CD4-positive, CD25-positive, alpha-beta regulatory T cell (primary cell): ENCODE measurements around the gene COPE. TPM values are rescaled to one million over a fixed set of nuclear protein-coding genes. Genes with fewer than 3 reads are reported as not detected.
"Not testable (repeated sequence)": the region's sequence is repeated elsewhere in the genome, so short reads cannot be mapped to it uniquely, and the experiment has no call there.

ENCODE experiments used
- ATAC-seq, 2 donors: fragments of 150-1000 bp; cut with Tn5 transposase; one replicate each; pipeline ENCODE4 v1.10.0; 2021; ENCODE audit warnings: low read depth in 2 of 2, moderate number of reproducible peaks in 2 of 2, moderate library complexity in 1 of 2
- DNase-seq, 3 donors: peaks; one replicate each; pipeline versions ENCODE4 v3.0.0 to v3.0.0-alpha.2; 2012 to 2022; ENCODE audit warnings: mixed read lengths in 1 of 3
- H3K27ac ChIP-seq: one replicate; pipeline ENCODE4 v1.7.0; 2013; ENCODE audit warnings: mild to moderate bottlenecking, low read length; ENCODE audit not compliant: insufficient read depth, poor library complexity, severe bottlenecking
- H3K27me3 ChIP-seq: one replicate; pipeline ENCODE4 v1.7.0; 2013; ENCODE audit warnings: low read length; ENCODE audit not compliant: control insufficient read depth, insufficient read depth
- H3K36me3 ChIP-seq: one replicate; pipeline ENCODE4 v1.7.0; 2013; ENCODE audit warnings: mild to moderate bottlenecking, low read length, moderate library complexity; ENCODE audit not compliant: control insufficient read depth, insufficient read depth
- H3K4me1 ChIP-seq: 2 replicates; pipeline ENCODE4 v1.7.0; 2013; ENCODE audit warnings: mild to moderate bottlenecking, low read length; ENCODE audit not compliant: insufficient read depth, control insufficient read depth, poor library complexity, severe bottlenecking
- H3K4me3 ChIP-seq: one replicate; pipeline ENCODE4 v1.7.0; 2013; ENCODE audit warnings: low read depth, mild to moderate bottlenecking, low read length, moderate library complexity
- H3K9me3 ChIP-seq, 2 experiments: 1 replicate in 1 of 2; 2 replicates in 1 of 2; pipeline ENCODE4 v1.7.0; 2013; ENCODE audit warnings: low read length in 2 of 2, mild to moderate bottlenecking in 1 of 2, moderate library complexity in 1 of 2; ENCODE audit not compliant: control insufficient read depth in 2 of 2
- H3K27ac Mint-ChIP-seq, 3 donors: one replicate each; pipeline ENCODE4 v1.8.0; 2020 to 2022; ENCODE audit warnings: mild to moderate bottlenecking in 3 of 3, mixed read lengths in 3 of 3, moderate library complexity in 2 of 3
- H3K27me3 Mint-ChIP-seq: one replicate; pipeline ENCODE4 v1.8.0; 2022; ENCODE audit warnings: mild to moderate bottlenecking, mixed read lengths
- H3K36me3 Mint-ChIP-seq: one replicate; pipeline ENCODE4 v1.8.0; 2020; ENCODE audit warnings: mixed read lengths
- H3K4me1 Mint-ChIP-seq, 4 donors: one replicate each; pipeline ENCODE4 v1.8.0; 2020 to 2022; ENCODE audit warnings: mixed read lengths in 4 of 4, mild to moderate bottlenecking in 1 of 4
- H3K4me3 Mint-ChIP-seq, 4 donors: one replicate each; pipeline ENCODE4 v1.8.0; 2020 to 2022; ENCODE audit warnings: mild to moderate bottlenecking in 4 of 4, mixed read lengths in 4 of 4, moderate library complexity in 3 of 4
- H3K9me3 Mint-ChIP-seq, 7 donors: one replicate each; pipeline ENCODE4 v1.8.0; 2020 to 2022; ENCODE audit warnings: mixed read lengths in 7 of 7, mild to moderate bottlenecking in 3 of 7, moderate library complexity in 2 of 7
- polyA plus RNA-seq, 4 donors: library from polyadenylated mRNA; unstranded; fragments of 300-500 nt; fragmentation: Illumina TruSeq; gene quantifications; one replicate each; pipeline ENCODE4 v1.2.3, GENCODE V29; 2021
- total RNA-seq: library from RNA; stranded (reverse); gene quantifications from one replicate; pipeline ENCODE4 v1.2.3, GENCODE V29; 2022

COPE gene
- total and polyA plus RNA-seq, 5 donors from 2014 or later: 165 to 314 (median 253) TPM

DNA sequence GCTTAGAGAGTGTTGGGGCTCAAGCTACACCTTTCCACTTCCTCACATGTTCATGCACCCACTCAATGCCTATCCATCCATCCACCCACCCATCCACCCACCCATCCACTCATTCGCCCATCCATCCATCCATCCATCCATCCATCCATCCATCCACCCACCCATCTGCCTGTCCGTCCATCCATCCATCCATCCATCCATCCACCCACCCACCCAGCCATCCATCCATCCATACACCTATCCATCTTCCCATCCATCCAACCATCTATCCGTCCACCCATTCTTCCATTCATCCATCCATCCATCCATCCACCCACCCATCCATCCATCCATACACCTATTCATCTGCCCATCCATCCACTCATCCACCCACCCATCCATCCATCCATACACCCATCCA lies 34.9 kb upstream of the COPE start:
- Histone ChIP-seq H3K4me3 (no peak overlapping the region), H3K4me1 (no peaks in the 10 kb centered on the region), H3K9me3 (no peaks in the 10 kb centered on the region), H3K36me3 (no peaks in the 10 kb centered on the region), H3K27ac (no peak overlapping the region), H3K27me3 (no peaks in the 10 kb centered on the region)
- no peak for DNase-seq
- H3K4me1 Mint-ChIP-seq: no peaks in the 10 kb centered on the region
- H3K36me3 Mint-ChIP-seq: no peaks in the 10 kb centered on the region
- ATAC-seq: no peak
- H3K4me3 Mint-ChIP-seq: no peak overlapping the region
- peaks cover 0 to 5% (median 0%) of the 10 kb centered on the region in 7 donors for H3K9me3 Mint-ChIP-seq
- peak overlapping the region in 1 of 3 donors; percentile 63 for H3K27ac Mint-ChIP-seq
- no peaks in the 10 kb centered on the region for H3K27me3 Mint-ChIP-seq

DNA sequence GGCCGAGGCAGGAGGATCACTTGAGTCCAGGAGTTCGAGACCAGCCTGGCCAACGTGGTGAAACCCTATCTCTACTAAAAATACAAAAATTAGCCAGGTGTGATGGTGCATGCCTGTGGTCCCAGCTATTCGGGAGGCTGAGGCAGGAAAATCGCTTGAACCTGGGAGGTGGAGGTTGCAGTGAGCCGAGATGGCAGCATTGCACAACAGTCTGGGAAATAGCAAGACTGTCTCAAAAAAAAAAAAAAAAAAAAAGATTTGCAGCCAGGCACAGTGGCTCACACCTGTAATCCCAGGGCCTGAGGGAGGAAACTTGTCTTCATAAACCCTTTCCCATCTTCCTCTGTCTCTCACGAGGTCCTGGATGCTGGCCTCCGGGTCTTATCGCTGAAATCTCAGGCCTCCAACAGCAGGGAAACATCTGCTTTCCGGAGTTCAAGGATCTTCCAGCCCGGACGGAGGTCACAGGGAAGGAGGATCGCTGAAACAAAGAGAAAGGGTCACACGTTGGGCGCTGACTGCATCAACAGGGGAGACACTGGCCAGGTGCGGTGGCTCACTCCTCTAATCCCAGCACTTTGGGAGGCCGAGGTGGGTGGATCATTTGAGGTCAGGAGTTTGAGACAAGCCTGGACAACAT lies 33.3 kb upstream of the COPE start:
- H3K36me3 ChIP-seq, H3K9me3 ChIP-seq, H3K36me3 Mint-ChIP-seq, H3K27me3 ChIP-seq, H3K9me3 Mint-ChIP-seq, H3K4me3 ChIP-seq, H3K4me1 ChIP-seq, H3K27me3 Mint-ChIP-seq, H3K27ac ChIP-seq, DNase-seq, H3K27ac Mint-ChIP-seq, ATAC-seq, H3K4me3 Mint-ChIP-seq, H3K4me1 Mint-ChIP-seq: not testable (repeated sequence)

DNA sequence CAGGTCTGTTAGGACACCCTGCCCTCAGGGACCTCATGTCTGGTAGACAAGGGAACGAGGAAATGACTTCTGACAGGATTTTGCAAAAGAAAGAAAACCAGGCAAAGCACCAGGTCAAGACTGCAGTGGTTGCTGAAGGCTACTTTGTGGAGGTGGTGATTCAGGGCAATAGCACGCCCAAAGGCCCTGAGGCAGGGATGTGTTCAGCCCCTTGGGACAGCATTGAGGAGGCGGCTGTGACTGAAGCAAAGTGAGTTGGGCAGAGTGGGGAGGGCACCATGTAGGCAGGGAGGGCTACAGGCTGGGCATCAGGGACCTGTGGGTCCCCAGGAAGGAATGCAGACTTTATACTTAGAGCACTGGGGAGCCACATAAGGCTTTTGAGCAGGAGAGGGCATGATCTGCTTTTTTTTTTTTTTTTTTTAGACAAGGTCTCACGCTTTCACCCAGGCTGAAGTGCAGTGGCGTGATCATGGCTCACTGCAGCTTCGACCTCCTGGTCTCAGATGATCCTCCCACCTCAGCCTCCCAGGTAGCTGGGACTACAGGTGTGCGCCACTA lies 32.6 kb upstream of the COPE start:
- no peaks in the 10 kb centered on the region for H3K27me3 ChIP-seq
- Mint-ChIP-seq H3K27ac (no peak overlapping the region), H3K4me1 (peaks cover 0 to 3% (median 0%) of the 10 kb centered on the region in 4 donors), H3K9me3 (peaks cover 0 to 5% (median 0%) of the 10 kb centered on the region in 7 donors), H3K27me3 (peaks cover 4% of the 10 kb centered on the region), H3K4me3 (no peak overlapping the region), H3K36me3 (no peaks in the 10 kb centered on the region)
- no peak for ATAC-seq
- no peaks in the 10 kb centered on the region for H3K36me3 ChIP-seq
- no peaks in the 10 kb centered on the region for H3K4me1 ChIP-seq
- no peak overlapping the region for H3K27ac ChIP-seq
- no peak overlapping the region for H3K4me3 ChIP-seq
- no peak for DNase-seq
- H3K9me3 ChIP-seq: no peaks in the 10 kb centered on the region

DNA sequence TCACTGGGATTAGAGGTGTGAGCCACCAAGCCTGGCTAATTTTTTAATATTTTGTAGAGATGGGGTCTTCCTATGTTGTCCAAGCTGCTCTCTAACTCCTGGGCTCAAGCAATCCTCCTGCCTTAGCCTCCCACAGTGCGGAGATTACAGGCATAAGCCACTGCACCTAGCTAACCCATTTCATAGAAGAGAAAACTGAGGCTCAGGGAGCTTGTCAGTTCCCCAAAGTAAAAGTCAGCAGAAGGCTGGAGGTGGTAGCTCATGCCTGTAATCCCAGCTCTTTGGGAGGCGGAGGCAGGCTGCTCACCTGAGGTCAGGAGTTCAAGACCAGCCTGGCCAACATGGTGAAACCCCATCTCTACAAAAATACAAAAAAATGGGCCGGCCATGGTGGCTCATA lies 30.7 kb upstream of the COPE start:
- H3K27me3 Mint-ChIP-seq: peaks cover 4% of the 10 kb centered on the region
- Histone ChIP-seq H3K27ac (no peak overlapping the region), H3K4me3 (no peak overlapping the region), H3K27me3 (no peaks in the 10 kb centered on the region), H3K36me3 (no peaks in the 10 kb centered on the region), H3K4me1 (no peaks in the 10 kb centered on the region), H3K9me3 (no peaks in the 10 kb centered on the region)
- H3K9me3 Mint-ChIP-seq: peaks cover 0 to 2% (median 0%) of the 10 kb centered on the region in 7 donors
- no peak for DNase-seq
- no peak for ATAC-seq
- H3K4me1 Mint-ChIP-seq: peaks cover 0 to 10% (median 0%) of the 10 kb centered on the region in 4 donors
- no peaks in the 10 kb centered on the region for H3K36me3 Mint-ChIP-seq
- no peak overlapping the region for H3K27ac Mint-ChIP-seq
- no peak overlapping the region for H3K4me3 Mint-ChIP-seq

DNA sequence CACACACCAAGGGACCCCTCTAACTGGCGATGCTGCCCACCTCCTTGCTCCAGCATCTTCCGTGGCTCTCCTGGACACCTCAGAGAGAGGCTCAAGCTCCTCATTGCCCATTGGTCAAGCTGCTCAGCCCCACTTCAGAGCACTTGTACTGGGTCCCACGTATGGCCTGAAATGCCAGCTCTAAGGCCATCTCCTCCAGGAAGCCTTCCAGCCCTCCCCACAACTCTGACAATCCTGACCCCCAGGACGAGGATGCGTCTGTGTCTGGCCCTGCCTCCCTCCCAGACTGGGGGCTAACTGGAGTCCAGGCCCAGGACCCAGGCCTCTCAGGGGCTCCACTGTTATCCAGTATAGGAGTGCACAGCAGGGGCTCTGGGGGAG lies 29.8 kb upstream of the COPE start:
- H3K27me3 Mint-ChIP-seq: peaks cover 7% of the 10 kb centered on the region
- H3K4me3 Mint-ChIP-seq: no peak overlapping the region
- H3K36me3 ChIP-seq: no peaks in the 10 kb centered on the region
- H3K9me3 Mint-ChIP-seq: no peaks in the 10 kb centered on the region
- no peaks in the 10 kb centered on the region for H3K4me1 ChIP-seq
- no peaks in the 10 kb centered on the region for H3K9me3 ChIP-seq
- no peak overlapping the region for H3K27ac ChIP-seq
- H3K27ac Mint-ChIP-seq: peak overlapping the region in 1 of 3 donors; percentile 75
- no peaks in the 10 kb centered on the region for H3K27me3 ChIP-seq
- DNase-seq (no peak), ATAC-seq (no peak)
- H3K4me1 Mint-ChIP-seq: peaks cover 0 to 10% (median 0%) of the 10 kb centered on the region in 4 donors
- no peaks in the 10 kb centered on the region for H3K36me3 Mint-ChIP-seq
- H3K4me3 ChIP-seq: no peak overlapping the region

DNA sequence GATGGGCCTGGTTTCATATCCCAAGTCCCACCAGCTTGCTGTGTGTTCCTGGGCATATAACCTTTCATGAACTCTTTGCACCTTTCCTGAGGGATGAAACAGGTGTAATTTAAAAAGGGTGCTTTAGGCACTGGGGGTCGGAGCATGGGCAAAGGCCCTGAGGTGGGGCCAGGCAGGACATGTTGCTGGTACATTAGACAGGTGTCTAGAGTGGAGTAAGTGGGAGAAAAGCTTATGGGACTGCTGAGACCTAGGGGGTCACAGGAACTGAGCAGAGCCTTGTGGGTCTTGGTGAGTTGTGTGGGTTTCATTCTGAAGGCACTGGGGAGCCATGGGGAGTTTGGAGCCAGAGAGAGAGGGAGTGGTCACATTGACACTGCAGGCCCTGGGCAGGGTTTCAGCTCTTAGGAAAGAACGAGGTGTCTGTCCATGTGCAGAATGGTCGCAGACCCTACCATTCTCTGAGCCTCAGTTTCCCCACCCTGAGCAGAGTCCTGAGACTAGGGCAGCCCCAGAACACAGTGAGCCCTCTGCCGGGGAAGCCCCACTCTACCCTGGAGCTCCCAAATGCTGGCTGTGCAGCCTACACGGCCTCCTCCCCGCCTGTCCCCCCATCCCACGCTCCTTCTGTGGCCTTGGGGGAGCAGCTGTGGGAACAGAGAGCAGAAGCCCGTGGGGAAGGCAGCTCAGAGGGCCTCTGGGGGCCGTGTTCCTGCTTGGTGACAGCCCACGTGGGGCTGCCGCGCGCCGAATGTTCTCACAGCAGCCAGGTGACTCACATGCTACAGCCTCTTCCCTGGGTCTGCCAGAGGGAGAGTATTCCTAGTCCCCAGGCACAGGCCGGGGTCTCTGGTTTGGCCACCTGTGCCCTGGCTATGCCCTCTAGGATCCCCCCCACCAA lies 29.1 kb upstream of the COPE start:
- peaks cover 13% of the 10 kb centered on the region for H3K27me3 Mint-ChIP-seq
- H3K9me3 Mint-ChIP-seq: no peaks in the 10 kb centered on the region

DNA sequence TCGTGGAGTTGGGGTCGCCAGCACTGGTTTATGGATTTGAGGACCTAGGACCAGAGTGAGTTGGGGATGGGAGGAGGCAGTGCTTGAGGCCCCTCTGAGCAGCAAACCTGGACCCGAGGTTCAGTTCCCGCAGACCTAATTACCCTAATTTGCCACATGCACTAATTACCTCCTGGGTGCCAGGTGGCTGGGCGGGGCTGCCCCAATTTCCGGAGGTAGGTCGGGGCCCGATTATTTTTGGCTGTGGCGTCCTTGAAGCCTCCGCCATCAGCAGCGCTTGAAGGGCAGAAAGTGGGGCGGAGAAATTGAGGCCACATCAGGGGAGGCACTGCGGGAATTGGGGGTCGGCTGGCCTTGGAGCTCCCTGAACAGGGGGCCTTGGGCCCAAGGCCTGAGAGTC lies 27.7 kb upstream of the COPE start:
- Mint-ChIP-seq H3K27me3 (peaks cover 26% of the 10 kb centered on the region), H3K27ac (peak overlapping the region in 2 of 3 donors; percentile 43 to 78), H3K4me1 (peaks cover 0 to 13% (median 2%) of the 10 kb centered on the region in 4 donors), H3K4me3 (peak overlapping the region in 1 of 4 donors; percentile 28), H3K9me3 (no peaks in the 10 kb centered on the region), H3K36me3 (no peaks in the 10 kb centered on the region)
- Histone ChIP-seq H3K27me3 (no peaks in the 10 kb centered on the region), H3K4me3 (no peak overlapping the region), H3K36me3 (no peaks in the 10 kb centered on the region), H3K27ac (peak overlapping the region; percentile 34), H3K4me1 (no peaks in the 10 kb centered on the region), H3K9me3 (no peaks in the 10 kb centered on the region)
- no peak for ATAC-seq
- DNase-seq: peak in 1 of 3 donors; percentile 24

More for the DNA sequence above, 29.1 kb upstream of the COPE start:
- H3K4me1 ChIP-seq: no peaks in the 10 kb centered on the region
- Mint-ChIP-seq H3K36me3 (no peaks in the 10 kb centered on the region), H3K4me3 (no peak overlapping the region), H3K27ac (no peak overlapping the region), H3K4me1 (peaks cover 0 to 10% (median 0%) of the 10 kb centered on the region in 4 donors)
- ATAC-seq: no peak
- no peaks in the 10 kb centered on the region for H3K9me3 ChIP-seq
- no peak overlapping the region for H3K27ac ChIP-seq
- no peaks in the 10 kb centered on the region for H3K36me3 ChIP-seq
- no peak for DNase-seq
- H3K4me3 ChIP-seq: no peak overlapping the region
- no peaks in the 10 kb centered on the region for H3K27me3 ChIP-seq
